Measurements from ENCODE around the gene PRKCD.

Gene PRKCD

GRCh38 chr3:53120336-53120735 is 40.7 kb upstream of the PRKCD start:
- no peak overlapping the region for H3K4me3 ChIP-seq (ENCODE audit: low read depth, low read length)
- TF ChIP-seq, protein P1, sequence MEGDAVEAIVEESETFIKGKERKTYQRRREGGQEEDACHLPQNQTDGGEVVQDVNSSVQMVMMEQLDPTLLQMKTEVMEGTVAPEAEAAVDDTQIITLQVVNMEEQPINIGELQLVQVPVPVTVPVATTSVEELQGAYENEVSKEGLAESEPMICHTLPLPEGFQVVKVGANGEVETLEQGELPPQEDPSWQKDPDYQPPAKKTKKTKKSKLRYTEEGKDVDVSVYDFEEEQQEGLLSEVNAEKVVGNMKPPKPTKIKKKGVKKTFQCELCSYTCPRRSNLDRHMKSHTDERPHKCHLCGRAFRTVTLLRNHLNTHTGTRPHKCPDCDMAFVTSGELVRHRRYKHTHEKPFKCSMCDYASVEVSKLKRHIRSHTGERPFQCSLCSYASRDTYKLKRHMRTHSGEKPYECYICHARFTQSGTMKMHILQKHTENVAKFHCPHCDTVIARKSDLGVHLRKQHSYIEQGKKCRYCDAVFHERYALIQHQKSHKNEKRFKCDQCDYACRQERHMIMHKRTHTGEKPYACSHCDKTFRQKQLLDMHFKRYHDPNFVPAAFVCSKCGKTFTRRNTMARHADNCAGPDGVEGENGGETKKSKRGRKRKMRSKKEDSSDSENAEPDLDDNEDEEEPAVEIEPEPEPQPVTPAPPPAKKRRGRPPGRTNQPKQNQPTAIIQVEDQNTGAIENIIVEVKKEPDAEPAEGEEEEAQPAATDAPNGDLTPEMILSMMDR (conservative IDR thresholded peaks at IDR 0.05; ENCODE audit: low read depth, low read length), result no peak
- no peak for DNase-seq (ENCODE audit: low read depth)

DNA sequence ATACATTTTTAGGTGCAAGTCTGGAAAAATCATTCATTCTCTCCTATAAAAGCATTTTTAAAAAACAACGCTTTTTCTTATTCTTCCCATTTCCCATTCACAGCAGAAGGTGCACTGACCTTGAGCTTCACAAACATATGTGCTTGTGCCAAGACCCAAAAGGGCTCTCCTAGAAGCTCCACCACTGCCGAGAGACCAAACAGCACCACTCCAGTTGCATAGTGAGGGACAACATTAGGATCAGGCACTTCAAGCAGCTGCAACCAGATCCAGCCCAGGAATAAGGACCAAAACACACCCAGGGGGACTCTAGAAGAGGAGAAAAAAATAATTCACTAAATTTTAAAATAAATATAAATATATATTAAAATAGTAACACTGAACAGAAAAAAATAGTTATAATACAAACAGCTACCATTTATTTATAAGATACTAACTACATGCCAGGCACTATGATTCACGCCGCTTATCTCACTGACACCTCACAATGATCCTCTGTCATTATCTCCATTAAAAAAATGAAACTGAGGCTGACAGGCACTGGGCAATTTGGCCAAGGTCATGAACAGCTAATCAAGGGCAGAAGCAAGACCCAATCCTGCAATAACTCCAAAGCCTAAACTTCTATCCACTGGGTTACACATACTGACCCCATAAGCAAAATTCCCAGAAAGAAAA is 38.6 kb upstream of the PRKCD start:
- TF ChIP-seq, protein P1 (conservative IDR thresholded peaks at IDR 0.05; ENCODE audit: low read depth, low read length), result no peak
- no peak overlapping the region for H3K4me3 ChIP-seq (ENCODE audit: low read depth, low read length)
- no peak for DNase-seq (ENCODE audit: low read depth)

DNA sequence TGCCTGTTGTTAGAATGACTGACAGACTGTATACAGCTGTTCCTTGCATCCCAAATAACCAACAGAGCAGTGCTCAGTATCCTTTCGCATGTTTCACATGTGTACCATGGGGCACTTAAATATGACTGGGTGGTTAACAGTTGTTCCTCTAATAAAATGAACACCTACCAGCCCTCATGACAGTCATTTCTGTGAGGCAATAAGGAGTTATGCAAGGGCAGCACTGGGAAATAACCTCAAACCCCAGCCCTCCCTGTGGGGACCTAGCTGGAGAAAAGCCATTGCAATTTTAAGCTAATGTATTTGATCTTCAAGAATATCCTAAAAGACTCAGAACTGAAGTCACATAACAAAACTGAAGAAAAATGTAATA is 38.1 kb upstream of the PRKCD start:
- DNase-seq (ENCODE audit: low read depth), result no peak
- H3K4me3 ChIP-seq (ENCODE audit: low read depth, low read length), result no peak overlapping the region
- TF ChIP-seq, protein P1 (conservative IDR thresholded peaks at IDR 0.05; ENCODE audit: low read depth, low read length), result no peak

DNA sequence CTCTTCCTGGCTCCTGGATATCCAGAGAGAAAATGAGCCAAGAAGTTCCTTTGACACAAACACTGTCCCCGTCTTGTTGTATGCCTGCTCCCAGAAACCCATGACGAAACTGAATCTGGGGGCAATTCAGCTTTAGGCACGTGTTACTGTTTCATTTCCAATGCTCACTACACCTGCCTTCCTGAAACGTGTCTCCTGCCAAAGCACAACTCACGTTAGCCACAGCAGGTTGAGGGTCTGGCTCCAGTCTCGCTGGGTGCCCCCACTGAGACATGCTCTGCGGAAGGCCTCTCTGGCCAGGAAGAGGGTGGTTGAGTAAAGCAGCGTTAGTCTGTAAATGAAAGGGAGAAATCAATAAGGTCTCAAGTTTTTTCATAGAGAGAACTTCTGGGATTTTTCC is 37.5 kb upstream of the PRKCD start:
- H3K4me3 ChIP-seq (ENCODE audit: low read depth, low read length), result no peak overlapping the region
- no peak for DNase-seq (ENCODE audit: low read depth)
- TF ChIP-seq, protein P1 (conservative IDR thresholded peaks at IDR 0.05; ENCODE audit: low read depth, low read length), result no peak

DNA sequence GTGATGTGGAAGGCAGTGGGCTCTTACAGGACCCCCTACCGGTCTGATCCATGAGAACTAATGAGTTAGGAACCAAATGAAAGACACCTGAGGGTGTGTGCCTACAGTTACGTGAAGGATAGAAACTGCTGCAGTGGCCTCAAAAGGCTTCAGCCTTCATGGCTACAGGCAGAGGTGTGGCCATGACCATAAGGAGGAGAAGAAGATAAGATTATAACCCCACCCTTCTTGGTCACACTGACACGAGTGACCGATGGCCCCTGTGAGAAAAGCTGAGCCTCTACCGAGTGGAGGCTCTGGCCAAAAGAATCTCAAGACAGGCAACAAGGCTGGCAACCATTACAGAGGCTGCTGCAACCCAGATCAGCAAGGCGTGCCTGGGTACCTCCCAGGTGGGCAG is 37.1 kb upstream of the PRKCD start:
- no peak for DNase-seq (ENCODE audit: low read depth)
- TF ChIP-seq, protein P1 (conservative IDR thresholded peaks at IDR 0.05; ENCODE audit: low read depth, low read length), result no peak
- no peak overlapping the region for H3K4me3 ChIP-seq (ENCODE audit: low read depth, low read length)

DNA sequence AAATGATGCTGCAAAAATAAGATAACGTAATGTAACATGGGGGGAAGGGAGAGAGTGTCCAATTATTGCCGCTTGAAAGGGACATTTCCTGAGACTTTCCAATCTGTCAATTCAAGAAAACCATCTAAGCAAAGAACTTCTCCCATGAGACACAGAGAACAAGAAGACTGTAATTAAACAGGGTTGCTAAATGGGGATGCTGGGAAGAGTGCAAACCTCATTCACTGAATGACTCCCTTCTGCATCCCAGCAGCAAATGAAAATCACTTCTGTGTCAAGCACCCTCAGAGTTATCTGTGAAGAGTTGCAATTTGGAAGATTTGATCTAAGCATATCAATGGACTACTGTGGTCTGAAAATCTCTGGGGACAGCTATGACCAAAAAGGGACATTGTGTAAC is 34.4 kb upstream of the PRKCD start:
- TF ChIP-seq, protein P1 (conservative IDR thresholded peaks at IDR 0.05; ENCODE audit: low read depth, low read length), result no peak
- H3K4me3 ChIP-seq (ENCODE audit: low read depth, low read length), result no peak overlapping the region
- no peak for DNase-seq (ENCODE audit: low read depth)

DNA sequence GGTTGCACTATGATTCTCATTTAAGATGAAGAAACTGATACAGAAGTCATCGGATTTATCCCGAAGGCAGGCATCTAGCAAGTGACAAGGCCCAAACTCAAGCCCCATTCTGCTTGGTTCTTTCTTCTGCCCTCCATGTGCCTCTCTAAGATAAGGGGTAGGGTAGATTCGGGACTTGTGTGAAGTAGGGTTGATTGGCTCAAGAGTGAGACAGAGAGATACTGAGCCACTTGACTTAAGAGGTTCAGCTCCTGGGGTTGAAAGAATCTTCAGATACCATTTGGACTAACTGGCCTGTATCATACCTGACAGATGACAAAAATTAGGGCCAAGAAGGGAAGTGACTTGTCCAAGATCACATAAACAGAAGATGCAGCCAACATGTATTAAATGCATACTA is 31.7 kb upstream of the PRKCD start:
- TF ChIP-seq, protein P1 (conservative IDR thresholded peaks at IDR 0.05; ENCODE audit: low read depth, low read length), result no peak
- peak overlapping the region; percentile 94 for H3K4me3 ChIP-seq (ENCODE audit: low read depth, low read length)
- no peak for DNase-seq (ENCODE audit: low read depth)
